Activated CD8-positive, alpha-beta memory T cell treated with anti-CD3 and anti-CD28 coated beads, Interleukin-2, amount 50 U/mL, for 1 hour (primary cell): ENCODE measurements around the gene NCAM2.

Source experiments
- DNase-seq: peaks from one replicate; pipeline ENCODE4 v3.0.0-alpha.2; 2020; ENCODE audit errors: extremely low read depth

The NCAM2 gene

DNA sequence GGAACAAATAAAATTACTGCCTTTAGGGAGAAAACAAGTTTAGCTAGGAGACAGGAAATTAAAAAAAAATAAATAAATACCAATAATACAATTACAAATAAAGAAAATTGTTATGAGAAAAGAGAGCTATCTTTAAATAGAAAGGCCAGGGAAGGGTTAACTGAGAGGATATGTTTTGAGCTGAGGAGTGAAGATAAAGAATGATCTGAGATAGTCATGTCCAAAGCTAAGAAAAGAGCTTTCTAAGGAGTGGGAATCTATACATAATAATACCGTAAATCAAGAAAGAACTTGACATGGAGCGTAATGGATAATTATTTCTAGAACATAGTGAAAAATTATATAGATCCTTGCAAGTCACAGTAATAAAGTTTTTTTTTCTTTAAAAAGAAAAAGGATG lies 176.5 kb downstream of the NCAM2 start:
- DNase-seq, result no peak

DNA sequence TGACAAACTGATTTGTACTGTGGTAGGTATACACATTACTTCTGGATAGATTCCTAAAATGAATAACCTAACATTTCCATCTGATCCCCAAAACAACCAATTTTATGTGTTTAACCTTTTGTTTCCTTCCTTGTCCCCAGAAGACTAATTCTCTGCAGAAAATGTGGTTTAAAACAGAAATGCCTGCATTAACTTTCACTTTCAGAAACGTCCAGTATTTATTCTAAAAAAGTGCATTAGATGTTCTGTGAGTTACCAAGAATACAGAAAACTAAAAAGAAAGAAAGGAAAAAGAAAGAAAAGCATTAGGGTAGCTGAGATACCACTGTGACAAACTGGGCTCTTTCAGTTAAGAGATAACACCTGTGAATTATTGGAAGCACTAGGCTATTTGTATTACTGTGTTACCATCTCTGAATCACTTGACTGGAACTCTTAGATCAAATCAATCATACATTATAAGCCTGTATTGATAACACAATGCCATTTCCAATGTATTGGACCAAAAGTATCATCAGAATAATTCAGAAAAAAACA lies 177.7 kb downstream of the NCAM2 start:
- DNase-seq, result no peak

DNA sequence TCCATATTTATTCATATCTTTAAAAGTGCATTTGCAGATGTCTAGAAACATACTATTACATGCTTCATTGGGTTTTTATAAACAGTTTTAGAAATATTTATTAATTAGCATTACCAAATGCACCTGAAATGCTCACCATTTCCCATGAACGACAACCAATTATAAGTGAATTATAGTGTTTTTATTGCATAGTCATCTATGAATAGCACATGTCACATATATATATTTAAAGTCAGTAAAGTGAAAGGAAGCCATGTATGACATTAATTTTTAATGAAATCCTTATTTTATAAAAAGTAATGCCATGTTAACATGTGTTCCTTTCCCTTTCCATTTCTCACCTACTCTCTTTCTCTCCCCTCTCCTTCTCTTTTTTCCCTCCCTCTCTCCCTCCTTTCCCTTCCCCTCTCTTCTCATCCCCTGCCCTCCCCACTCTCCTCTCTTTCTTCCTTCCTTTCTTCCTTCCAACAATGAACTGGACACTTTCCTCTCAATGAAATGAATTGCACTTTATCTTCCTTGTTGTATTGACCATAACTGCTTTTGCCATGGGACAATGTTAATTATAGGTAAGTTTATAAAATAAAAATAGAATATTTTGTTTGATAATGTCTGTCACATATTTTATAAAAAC lies 179.3 kb downstream of the NCAM2 start:
- no peak for DNase-seq

DNA sequence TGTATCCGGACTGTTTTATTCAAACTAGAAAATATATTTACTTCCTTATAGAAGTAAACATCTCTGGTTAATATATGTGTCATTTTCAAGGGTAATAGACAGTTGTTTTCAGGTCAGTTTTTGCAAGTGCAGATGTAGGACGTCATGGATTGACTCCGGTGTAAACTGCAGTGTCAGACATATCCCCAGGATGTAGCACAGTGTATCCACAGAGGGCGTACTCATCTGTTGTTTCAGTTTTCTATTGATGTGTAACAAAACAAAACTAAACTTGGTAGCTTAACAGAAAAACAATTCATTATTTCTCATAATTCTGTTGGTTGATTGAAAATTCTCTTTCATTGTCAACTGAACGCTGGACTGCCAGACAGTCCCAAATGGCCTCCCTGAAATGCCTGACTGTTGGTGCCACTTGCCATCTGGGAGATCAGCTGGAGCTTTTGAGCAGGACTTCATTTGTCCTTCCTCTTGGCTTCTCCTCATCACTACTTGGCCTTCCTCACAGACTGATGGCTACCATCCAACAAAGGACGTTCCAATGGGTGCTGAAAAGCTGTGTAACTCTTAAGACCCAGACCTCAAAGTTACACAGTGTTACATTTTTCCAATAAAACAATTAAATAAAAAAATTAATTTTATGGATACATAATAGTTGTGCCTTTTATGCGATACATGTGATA lies 181.6 kb downstream of the NCAM2 start:
- DNase-seq, result no peak

DNA sequence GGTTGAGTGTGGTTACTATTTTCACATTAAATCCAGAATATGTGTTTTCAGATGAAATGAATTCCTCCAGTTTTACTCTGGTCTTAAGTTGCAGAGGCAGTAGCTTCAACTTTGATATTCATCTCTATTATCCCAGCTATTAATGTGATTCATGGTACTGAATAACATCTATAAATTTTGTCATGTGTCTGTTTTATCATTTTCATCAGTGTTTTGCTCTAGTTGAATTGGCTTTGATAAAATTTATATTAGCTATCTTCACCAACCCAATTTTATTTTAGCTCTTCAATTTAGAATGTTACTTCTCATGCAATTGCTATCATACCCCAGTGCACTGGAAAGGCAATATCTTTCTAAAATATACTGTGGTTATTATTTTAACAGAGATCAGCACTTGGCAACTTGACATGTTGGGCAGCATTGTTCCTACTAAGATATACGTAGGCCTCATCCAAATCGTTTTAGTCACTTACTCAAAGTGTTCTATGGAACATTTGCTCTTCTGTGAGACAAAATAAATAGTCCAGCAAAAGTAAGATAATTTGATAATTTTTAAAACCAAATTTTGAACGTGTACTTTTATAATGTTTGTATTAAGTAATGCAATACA lies 184.3 kb downstream of the NCAM2 start:
- no peak for DNase-seq

DNA sequence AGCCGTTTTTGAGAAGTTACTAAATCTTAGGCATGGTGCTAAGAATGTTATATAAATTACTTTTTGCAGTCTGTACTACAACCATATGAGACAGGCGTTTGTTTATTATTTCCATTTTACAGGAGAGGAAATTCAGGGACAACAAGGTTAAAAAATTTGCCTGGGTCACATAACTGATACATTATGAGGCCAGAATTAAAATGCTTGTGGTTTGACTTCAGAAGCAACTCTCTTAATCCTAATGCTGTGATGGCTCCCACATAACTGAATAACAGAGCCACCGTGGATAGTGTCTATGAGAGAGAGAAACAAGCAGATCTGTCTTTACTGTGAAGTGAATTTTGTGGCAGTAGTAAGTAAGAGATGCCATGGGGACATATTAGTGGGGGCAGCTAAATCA lies 184.9 kb downstream of the NCAM2 start:
- no peak for DNase-seq

DNA sequence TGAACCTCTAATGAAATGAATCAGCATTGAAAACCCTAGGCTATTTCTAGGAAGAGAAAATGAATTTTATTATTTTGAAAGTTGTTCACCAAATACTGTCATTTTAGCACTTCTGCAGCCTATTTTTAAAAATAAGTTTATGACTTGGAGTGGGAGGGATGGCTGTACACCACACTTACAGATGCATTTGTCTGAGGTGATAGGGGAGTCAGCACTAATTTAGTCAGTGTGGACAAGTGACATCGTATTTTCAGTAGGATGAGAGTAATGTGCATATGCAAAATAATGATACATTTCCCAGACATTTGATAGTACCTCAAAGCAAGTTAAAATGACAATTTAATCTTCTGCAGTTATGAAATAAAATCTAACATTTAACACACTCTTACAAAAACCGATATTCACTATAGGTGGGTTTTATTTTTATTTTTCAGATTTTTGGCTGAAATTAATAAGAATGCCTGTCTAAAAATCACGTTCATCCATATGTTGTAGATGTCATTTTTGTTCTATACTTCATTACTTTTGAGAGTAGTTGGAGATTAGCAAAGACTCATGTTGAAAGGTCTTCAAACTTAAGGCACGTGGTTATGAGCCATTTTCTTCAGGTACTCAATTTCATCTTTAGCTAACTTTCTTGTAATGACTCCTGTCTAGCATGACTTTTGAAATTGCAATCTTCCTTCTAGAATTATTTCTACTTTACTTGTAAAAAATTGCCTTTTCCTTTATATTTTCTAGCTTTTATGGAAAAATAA lies 186.7 kb downstream of the NCAM2 start:
- no peak for DNase-seq

DNA sequence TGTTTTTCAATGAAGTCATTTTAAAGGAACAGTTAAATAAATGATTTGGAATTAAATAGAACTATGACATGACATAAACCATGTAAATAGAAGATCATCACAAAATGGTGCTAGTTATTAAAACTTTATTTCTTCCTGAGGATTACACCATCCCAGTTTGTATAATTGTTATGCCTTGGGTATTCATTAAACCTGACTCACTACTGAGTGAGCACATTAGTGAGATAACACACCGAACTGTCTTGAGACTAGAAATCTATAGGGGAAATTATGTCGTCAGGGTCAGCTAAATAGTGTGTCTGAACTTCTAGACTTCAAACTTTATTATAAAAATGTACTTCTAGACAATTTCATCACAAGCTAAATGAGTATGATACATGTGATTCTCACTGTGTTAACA lies 189.4 kb downstream of the NCAM2 start:
- DNase-seq, result no peak

DNA sequence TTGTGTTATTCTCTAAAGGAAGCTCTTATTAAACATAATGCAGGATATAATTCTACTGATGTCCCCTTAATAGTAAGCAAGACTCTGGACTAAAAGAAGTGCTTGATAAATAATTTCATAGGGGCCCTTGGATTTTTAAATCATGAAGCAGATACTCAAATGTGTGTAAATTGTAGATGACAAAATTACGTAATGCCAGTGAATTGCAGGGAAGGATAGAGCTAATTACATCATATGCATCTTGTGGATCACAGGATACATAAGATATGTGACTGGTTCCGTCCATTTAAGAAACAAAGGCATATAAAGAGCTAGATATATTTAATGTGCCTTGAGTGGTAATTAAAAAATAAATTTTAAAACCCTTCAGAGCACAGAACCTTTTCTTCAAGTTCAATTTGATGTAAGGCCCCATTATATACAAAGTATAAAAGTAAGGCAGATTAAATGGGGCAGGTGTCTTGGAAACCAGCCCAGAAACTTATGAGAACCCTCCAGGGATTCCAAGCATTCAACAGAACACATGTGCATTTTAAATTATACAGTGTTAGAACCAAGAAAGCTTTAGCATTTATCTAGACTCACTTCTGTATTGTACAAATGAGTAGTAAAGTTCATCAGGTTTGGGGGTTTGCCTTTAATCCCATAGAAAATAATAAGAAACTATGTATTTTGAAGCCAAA lies 190.4 kb downstream of the NCAM2 start:
- no peak for DNase-seq

DNA sequence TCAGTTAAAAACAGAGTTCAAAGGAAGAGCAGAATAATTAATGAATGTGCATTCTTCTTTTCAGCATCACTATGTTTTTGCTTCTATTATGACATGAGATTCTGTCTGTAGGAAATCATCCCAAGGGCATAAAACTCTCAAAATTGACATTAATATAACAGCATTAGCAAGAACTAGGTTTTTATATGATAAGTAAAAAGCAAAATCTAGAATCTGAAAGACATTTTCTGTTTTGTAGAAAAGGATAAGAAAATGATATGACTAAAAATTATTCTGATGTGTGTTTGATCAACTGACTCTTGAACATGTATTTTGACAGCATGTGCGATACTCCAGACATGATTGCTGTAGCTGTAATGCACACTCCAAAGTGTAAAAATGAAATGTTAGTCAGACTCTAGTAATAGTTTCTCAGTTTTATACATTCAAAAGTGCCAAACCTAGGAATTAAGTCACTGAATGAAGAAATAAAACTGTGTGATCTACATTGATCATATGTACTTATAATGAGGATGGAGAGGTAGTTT lies 197.3 kb downstream of the NCAM2 start:
- DNase-seq, result no peak

DNA sequence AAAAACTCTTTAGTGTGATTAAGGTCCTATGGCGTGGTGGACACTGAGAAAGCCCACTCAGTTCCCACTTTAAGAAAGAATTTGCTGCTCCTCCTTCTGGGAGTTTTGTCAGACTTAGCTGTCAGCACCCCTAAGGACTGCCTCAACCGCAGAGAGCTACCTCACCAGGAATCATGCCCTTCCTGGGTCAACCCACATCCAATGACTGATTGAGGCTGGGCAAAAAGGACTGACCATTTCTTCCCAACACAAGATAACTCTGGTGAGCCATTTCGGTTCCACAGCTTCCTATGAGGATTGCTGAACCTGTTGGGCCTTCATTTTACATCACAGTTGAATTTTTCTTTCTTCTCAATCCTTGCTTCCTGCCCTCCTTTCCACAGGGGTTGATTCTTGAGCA lies 197.9 kb downstream of the NCAM2 start:
- DNase-seq, result no peak

DNA sequence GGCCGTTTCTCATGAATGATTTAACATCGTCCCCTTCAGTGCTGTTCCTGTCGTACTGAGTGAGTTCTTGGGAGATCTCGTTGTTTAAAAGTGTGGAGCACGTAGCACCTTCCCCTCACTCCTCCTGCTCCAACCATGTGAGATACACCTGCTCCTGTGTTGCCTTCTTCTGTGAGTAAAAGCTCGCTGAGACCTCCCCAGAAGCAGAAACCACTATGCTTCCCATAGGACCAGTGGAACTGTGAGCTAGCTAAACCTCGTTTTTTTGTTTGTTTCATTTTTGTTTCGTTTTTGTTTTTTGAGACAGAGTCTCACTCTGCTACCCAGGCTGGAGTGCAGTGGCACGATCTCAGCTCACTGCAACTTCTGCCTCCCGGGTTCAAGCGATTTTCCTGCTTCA lies 198.6 kb downstream of the NCAM2 start:
- no peak for DNase-seq

DNA sequence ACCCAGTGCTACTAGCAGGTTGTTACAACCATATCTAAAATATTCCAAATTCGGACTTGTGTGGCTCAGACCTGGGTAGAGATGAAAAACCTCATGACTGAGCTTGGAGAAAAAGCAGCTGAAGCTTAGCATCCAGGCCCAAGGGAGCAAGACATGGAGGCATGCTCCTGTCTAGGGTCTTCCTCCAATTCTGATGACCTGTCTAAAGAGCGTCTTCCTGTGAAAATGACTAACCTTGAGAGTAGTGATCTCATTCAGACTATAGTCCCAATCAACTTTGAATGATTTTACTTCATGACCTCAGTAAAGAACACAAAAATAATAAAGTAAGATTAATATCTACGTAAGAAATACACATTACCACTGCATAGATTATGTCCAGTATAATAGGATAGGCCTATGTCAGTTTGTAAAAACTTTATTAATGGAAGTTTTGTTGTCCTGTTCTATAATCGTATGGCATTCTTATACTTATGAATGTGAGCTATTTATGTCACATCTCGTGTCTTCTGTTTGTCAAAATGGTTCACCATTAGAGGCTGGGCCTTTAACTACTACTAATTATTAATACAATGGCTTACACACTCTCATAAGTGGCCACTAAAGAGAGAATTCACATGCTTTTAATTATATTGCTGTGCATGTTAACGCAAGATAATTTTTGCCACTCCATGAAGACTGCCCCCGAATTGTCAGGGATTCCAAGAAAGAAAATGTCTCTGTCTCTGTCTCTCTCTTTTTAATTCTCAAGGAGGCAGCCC lies 201.3 kb downstream of the NCAM2 start:
- no peak for DNase-seq

DNA sequence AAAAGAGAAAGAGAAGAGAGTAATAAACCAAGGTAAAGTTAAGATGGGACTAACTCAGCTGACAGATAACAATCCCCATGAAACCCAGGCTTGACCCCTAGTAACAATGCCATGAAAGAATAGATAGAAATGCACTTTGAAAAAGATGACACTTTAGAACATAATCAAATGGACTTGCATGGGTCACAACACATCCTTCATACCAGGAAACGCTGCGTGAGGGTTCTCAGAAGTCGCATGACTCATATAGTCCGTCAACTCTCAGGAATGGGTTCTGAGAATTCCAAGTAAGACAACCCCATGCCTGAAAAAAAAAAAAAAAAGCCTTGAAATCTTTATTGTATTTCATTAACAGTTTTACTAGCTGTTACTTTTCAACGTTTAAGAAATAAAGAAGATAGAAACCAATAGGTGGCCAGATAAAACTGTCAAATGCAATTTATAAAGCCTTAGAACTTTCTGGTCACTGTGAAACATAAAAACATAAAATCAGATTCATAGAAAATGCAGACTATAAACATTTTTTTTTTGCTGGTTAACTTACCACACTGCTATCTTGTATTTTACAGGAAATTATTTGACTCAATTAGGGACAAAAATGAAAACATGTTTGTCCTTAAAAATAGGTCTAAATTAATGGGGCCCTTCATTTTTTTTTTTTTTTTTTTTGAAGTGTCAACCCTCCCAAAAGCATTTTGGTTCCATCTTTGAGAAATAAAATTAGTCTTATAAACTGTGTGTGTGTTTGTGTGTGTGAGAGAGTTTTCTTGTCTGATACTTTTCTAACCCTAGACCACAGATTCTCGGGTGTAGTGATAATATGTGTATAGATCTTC lies 202.1 kb downstream of the NCAM2 start:
- no peak for DNase-seq

DNA sequence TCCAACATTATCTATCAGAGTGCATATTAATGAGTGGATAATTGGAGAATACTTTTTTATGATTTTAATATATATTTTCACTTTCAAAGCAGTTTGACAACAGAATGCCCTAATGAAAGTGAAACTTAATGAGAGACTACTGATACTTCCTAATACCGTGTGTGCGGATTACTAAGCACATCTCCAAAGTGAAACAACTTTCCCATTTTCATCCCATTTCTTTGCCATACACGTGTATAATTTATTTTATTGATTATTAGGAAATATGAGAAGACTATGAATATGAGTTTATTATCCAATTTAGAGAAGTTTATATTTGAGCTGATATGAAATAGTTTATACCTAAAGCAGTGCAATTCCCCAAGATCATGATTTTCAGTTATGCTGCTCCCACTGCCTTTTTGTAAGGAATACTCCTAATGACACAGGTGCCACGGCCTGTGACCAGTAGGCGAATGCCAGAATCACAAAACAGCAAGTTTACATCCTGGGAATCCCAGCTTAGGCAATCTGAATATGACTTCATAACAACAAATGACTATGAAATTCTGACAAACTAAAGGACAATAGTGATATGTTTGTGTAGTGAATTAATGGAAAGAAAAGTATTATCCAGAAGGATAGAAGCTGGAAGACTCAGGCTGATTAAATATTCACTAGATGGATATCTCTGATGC lies 202.9 kb downstream of the NCAM2 start:
- DNase-seq, result no peak

DNA sequence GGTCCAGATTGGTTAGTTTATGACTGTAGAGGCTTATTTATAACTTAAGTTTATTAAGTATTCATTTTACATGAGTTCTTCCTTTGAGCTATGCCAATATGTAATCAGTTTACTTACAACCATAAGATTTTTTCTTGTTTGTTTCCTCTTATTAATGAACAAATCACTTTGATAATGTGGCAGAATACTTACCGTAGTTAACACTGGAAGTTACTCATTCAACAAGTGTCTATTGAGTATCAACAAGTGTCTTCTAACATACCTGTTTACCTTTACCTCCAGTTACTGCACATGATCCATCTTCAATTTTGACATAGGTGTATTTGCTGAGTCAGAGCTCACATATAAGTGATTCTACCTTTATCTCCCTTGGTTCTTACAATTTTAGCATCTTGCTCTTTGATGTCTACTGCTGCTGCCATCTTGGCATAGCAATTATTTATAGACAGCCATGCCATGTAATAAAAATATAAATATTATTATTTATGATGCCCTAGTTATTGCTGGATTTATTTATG lies 205.7 kb downstream of the NCAM2 start:
- no peak for DNase-seq

DNA sequence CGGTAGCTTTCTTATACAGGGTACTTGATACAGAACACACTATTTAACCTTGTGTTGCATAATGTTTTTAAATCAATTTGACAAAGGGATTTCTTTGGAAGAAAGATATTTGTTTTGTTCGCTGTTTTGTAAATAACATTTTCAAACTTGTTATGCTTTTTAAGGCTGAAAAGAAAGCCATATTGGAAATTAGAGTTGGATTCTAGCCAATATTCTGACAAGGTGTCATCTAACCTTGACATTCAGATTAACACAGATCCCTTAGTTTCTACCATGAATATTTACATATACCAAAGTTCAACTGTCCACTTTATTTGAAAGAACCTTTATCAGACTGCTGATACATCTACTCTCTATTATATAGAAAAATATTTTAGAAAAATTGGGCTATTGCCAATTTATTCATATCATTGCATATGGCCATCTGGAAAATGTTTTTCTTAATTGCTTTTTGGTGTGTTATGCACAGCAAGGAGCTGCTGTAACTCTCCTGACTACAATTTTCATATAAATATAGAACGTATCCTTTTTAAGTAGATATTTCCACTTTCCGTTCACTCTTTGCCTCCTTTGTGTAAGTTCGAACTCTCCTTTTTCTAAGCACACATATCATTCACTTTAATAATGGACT lies 206.3 kb downstream of the NCAM2 start:
- DNase-seq, result no peak

DNA sequence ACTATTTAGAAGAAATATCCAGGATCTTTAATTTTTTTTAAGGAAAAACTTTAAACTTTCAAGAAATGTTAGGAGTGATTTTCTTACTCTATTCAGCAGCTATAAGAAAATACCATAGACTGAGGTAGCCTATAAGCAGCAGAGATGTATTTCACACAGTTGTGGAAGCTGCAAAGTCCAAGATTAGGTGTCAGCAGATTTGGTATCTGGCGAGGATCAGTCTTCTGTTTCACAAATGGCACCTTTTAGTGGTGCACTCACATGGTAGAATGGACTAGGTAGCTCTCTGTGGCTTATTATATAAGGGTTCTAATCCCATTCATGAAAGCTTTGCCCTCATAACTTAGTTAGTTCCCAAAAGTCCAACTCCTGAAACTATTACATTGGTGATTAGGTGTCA lies 207.4 kb downstream of the NCAM2 start:
- no peak for DNase-seq

DNA sequence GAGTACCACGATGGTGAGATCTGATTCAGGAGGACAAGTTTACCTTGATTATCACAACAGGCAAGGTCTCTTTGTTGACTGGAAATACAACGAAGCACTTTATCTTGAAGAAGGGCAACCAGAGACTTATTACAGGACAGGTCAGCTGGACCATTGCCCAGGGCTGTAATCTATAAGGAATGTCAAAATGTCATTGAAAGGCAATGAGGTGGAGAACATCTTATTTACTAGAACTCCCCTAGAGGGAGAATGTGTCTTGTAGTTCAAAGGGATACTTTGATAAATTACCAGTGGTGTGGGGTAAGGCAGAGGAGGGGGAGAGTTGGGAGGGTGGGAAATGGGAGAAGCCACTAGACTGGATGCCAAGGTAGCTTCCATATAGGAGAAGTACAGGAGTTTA lies 212.3 kb downstream of the NCAM2 start:
- no peak for DNase-seq
